ENCODE results near the gene DHX15.

The DHX15 gene
- 211 to 256 (median 219) reads per million in 3 donors for total RNA-seq

GRCh38 chr4:24584211-24584850 is at the start of gene DHX15:
Gene DHX15 (minus strand): TSS chr4:24584554. CDS start chr4:24584393, 161 bp downstream.
- Histone ChIP-seq H3K27ac (ENCODE audit: insufficient read depth, low read length, poor library complexity, severe bottlenecking) (peak within 1 kb of the TSS; percentile 96), H3K27me3 (replicated peaks; ENCODE audit: control insufficient read depth, insufficient read depth, low read length, poor library complexity, severe bottlenecking) (no peaks in the 10 kb centered on the region), H3K9me3 (ENCODE audit: control insufficient read depth, low read length) (no peaks in the 10 kb centered on the region), H3K4me3 (ENCODE audit: insufficient read depth, low read depth, low read length, poor library complexity, severe bottlenecking) (peak within 1 kb of the TSS; percentile 97), H3K4me1 (ENCODE audit: control insufficient read depth, insufficient read depth, low read length, poor library complexity, severe bottlenecking) (peaks cover 17% of the 10 kb centered on the region), H3K36me3 (ENCODE audit: control insufficient read depth, insufficient read depth, low read length) (no peaks in the 10 kb centered on the region)
- DNase-seq = peak; percentile 86 to 91 (median 87)

- H3K27me3 ChIP-seq (replicated peaks; ENCODE audit: control insufficient read depth, insufficient read depth, low read length, poor library complexity, severe bottlenecking) = no peaks in the 10 kb centered on the region
- no peaks in the 10 kb centered on the region for H3K9me3 ChIP-seq (ENCODE audit: control insufficient read depth, low read length)
Measured at GRCh38 chr4:24632011-24632410, 47.7 kb upstream of the DHX15 start.

DNA sequence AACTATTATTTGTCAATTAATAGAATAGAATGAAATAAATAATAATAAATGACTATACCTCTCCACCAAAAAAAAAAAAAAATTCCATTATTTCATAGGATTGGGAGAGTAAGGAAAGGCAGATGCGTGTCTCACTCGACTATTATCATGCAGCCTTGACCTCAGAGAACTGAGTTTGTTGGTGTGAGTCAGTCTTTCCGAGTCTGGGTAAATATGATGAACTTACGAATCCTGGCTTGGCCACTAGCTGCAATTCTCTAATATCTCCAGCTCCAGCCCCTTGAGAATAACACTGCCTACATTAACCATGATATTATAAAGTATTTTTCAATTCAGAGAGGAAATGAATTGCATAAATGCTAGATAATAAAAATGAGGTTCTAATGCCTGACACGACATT is 46.6 kb upstream of the DHX15 start:
- Histone ChIP-seq H3K4me1 (ENCODE audit: control insufficient read depth, insufficient read depth, low read length, poor library complexity, severe bottlenecking) (no peaks in the 10 kb centered on the region), H3K27ac (ENCODE audit: insufficient read depth, low read length, poor library complexity, severe bottlenecking) (no peak overlapping the region)

More at GRCh38 chr4:24632011-24632410, 47.7 kb upstream of the DHX15 start:
- H3K27ac ChIP-seq (ENCODE audit: insufficient read depth, low read length, poor library complexity, severe bottlenecking) = no peak overlapping the region
- no peaks in the 10 kb centered on the region for H3K36me3 ChIP-seq (ENCODE audit: control insufficient read depth, insufficient read depth, low read length)
- no peak overlapping the region for H3K4me3 ChIP-seq (ENCODE audit: insufficient read depth, low read depth, low read length, poor library complexity, severe bottlenecking)
- DNase-seq = no peak
- no peaks in the 10 kb centered on the region for H3K4me1 ChIP-seq (ENCODE audit: control insufficient read depth, insufficient read depth, low read length, poor library complexity, severe bottlenecking)

DNA sequence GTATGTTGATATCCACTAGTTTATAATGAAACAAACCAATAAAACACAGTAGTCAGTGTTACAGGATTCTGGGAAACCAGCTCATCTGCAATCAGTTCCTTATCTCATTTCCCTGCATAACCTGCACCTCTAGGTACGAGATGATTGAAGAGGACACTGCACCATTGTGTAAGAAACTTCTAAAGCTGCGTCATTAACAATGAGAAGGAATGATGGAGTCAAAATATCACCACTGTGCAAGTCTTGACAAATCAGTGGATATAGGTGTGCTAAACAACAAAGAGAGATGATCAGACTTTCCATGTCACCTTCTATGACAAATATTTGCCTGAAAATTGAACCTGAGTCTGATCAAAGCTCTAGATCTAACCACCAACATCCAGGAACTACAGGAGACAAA is 40.7 kb upstream of the DHX15 start:
- DNase-seq = no peak
- H3K36me3 ChIP-seq (ENCODE audit: control insufficient read depth, insufficient read depth, low read length) = no peaks in the 10 kb centered on the region
- H3K4me1 ChIP-seq (ENCODE audit: control insufficient read depth, insufficient read depth, low read length, poor library complexity, severe bottlenecking) = no peaks in the 10 kb centered on the region
- H3K4me3 ChIP-seq (ENCODE audit: insufficient read depth, low read depth, low read length, poor library complexity, severe bottlenecking) = no peak overlapping the region
- no peaks in the 10 kb centered on the region for H3K9me3 ChIP-seq (ENCODE audit: control insufficient read depth, low read length)
- no peaks in the 10 kb centered on the region for H3K27me3 ChIP-seq (replicated peaks; ENCODE audit: control insufficient read depth, insufficient read depth, low read length, poor library complexity, severe bottlenecking)
- H3K27ac ChIP-seq (ENCODE audit: insufficient read depth, low read length, poor library complexity, severe bottlenecking) = no peak overlapping the region

More for the DNA sequence above, 46.6 kb upstream of the DHX15 start:
- Histone ChIP-seq H3K9me3 (ENCODE audit: control insufficient read depth, low read length) (no peaks in the 10 kb centered on the region), H3K4me3 (ENCODE audit: insufficient read depth, low read depth, low read length, poor library complexity, severe bottlenecking) (no peak overlapping the region), H3K27me3 (replicated peaks; ENCODE audit: control insufficient read depth, insufficient read depth, low read length, poor library complexity, severe bottlenecking) (no peaks in the 10 kb centered on the region), H3K36me3 (ENCODE audit: control insufficient read depth, insufficient read depth, low read length) (no peaks in the 10 kb centered on the region)
- no peak for DNase-seq

- DNase-seq = no peak
- H3K27ac ChIP-seq (ENCODE audit: insufficient read depth, low read length, poor library complexity, severe bottlenecking) = no peak overlapping the region
- H3K4me3 ChIP-seq (ENCODE audit: insufficient read depth, low read depth, low read length, poor library complexity, severe bottlenecking) = no peak overlapping the region
- H3K36me3 ChIP-seq (ENCODE audit: control insufficient read depth, insufficient read depth, low read length) = no peaks in the 10 kb centered on the region
- no peaks in the 10 kb centered on the region for H3K4me1 ChIP-seq (ENCODE audit: control insufficient read depth, insufficient read depth, low read length, poor library complexity, severe bottlenecking)
- H3K27me3 ChIP-seq (replicated peaks; ENCODE audit: control insufficient read depth, insufficient read depth, low read length, poor library complexity, severe bottlenecking) = no peaks in the 10 kb centered on the region
- H3K9me3 ChIP-seq (ENCODE audit: control insufficient read depth, low read length) = no peaks in the 10 kb centered on the region
Measured at GRCh38 chr4:24624381-24624780, 40.0 kb upstream of the DHX15 start.

- no peak overlapping the region for H3K27ac ChIP-seq (ENCODE audit: insufficient read depth, low read length, poor library complexity, severe bottlenecking)
- no peak for DNase-seq
- no peak overlapping the region for H3K4me3 ChIP-seq (ENCODE audit: insufficient read depth, low read depth, low read length, poor library complexity, severe bottlenecking)
- no peaks in the 10 kb centered on the region for H3K4me1 ChIP-seq (ENCODE audit: control insufficient read depth, insufficient read depth, low read length, poor library complexity, severe bottlenecking)
- H3K36me3 ChIP-seq (ENCODE audit: control insufficient read depth, insufficient read depth, low read length) = no peaks in the 10 kb centered on the region
- H3K27me3 ChIP-seq (replicated peaks; ENCODE audit: control insufficient read depth, insufficient read depth, low read length, poor library complexity, severe bottlenecking) = no peaks in the 10 kb centered on the region
- H3K9me3 ChIP-seq (ENCODE audit: control insufficient read depth, low read length) = no peaks in the 10 kb centered on the region
Measured at GRCh38 chr4:24622146-24622834, 37.9 kb upstream of the DHX15 start.

DNA sequence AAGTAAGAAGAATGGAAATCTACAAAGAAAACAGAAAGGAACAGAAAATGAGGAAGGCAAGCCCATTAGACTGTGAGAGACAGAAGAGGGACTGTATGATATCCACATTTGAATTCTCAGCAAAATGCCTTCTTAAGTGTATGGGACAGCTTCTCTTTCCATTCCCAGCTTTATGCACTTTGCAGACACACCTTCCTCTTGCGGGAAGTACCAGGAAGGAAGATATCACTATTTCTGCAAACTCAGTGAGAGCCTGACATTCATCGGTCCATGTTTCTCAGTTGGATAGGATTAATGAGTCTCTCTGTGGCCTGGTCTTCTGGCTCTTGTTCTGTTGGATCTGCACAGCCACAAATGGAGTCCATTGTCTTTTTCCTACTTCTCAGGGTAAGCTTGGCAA is 31.6 kb upstream of the DHX15 start:
- no peak overlapping the region for H3K4me3 ChIP-seq (ENCODE audit: insufficient read depth, low read depth, low read length, poor library complexity, severe bottlenecking)
- H3K36me3 ChIP-seq (ENCODE audit: control insufficient read depth, insufficient read depth, low read length) = no peaks in the 10 kb centered on the region
- H3K27me3 ChIP-seq (replicated peaks; ENCODE audit: control insufficient read depth, insufficient read depth, low read length, poor library complexity, severe bottlenecking) = no peaks in the 10 kb centered on the region
- H3K4me1 ChIP-seq (ENCODE audit: control insufficient read depth, insufficient read depth, low read length, poor library complexity, severe bottlenecking) = no peaks in the 10 kb centered on the region
- no peak for DNase-seq
- H3K27ac ChIP-seq (ENCODE audit: insufficient read depth, low read length, poor library complexity, severe bottlenecking) = no peak overlapping the region
- no peaks in the 10 kb centered on the region for H3K9me3 ChIP-seq (ENCODE audit: control insufficient read depth, low read length)

DNA sequence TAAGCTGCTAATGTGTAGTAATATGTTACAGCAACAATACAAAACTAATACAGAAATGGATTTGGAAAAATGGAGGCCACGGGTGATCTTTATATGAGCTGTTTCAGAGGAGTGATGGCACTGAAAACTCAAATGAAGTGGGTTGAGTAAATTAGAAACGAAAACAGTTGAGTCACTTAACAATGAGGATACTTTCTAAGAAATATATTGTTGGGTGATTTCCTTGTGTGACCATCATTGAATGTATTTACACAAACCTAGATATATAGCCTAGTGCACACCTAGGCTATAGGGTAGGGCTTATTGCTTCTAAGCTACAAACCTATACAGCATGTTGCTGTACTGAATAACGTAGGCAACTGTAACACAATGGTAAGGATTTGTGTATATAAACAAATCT is 30.5 kb upstream of the DHX15 start:
- no peaks in the 10 kb centered on the region for H3K36me3 ChIP-seq (ENCODE audit: control insufficient read depth, insufficient read depth, low read length)
- H3K4me1 ChIP-seq (ENCODE audit: control insufficient read depth, insufficient read depth, low read length, poor library complexity, severe bottlenecking) = no peaks in the 10 kb centered on the region
- H3K9me3 ChIP-seq (ENCODE audit: control insufficient read depth, low read length) = no peaks in the 10 kb centered on the region

GRCh38 chr4:24613502-24613901 is 29.1 kb upstream of the DHX15 start:
- Histone ChIP-seq H3K27me3 (replicated peaks; ENCODE audit: control insufficient read depth, insufficient read depth, low read length, poor library complexity, severe bottlenecking) (no peaks in the 10 kb centered on the region), H3K9me3 (ENCODE audit: control insufficient read depth, low read length) (no peaks in the 10 kb centered on the region), H3K27ac (ENCODE audit: insufficient read depth, low read length, poor library complexity, severe bottlenecking) (no peak overlapping the region), H3K4me3 (ENCODE audit: insufficient read depth, low read depth, low read length, poor library complexity, severe bottlenecking) (no peak overlapping the region), H3K36me3 (ENCODE audit: control insufficient read depth, insufficient read depth, low read length) (no peaks in the 10 kb centered on the region), H3K4me1 (ENCODE audit: control insufficient read depth, insufficient read depth, low read length, poor library complexity, severe bottlenecking) (no peaks in the 10 kb centered on the region)
- DNase-seq = no peak

More for the DNA sequence above, 30.5 kb upstream of the DHX15 start:
- Histone ChIP-seq H3K4me3 (ENCODE audit: insufficient read depth, low read depth, low read length, poor library complexity, severe bottlenecking) (no peak overlapping the region), H3K27ac (ENCODE audit: insufficient read depth, low read length, poor library complexity, severe bottlenecking) (no peak overlapping the region), H3K27me3 (replicated peaks; ENCODE audit: control insufficient read depth, insufficient read depth, low read length, poor library complexity, severe bottlenecking) (no peaks in the 10 kb centered on the region)
- DNase-seq = no peak

GRCh38 chr4:24611575-24611974 is 27.2 kb upstream of the DHX15 start:
- Histone ChIP-seq H3K9me3 (ENCODE audit: control insufficient read depth, low read length) (no peaks in the 10 kb centered on the region), H3K4me3 (ENCODE audit: insufficient read depth, low read depth, low read length, poor library complexity, severe bottlenecking) (no peak overlapping the region), H3K27me3 (replicated peaks; ENCODE audit: control insufficient read depth, insufficient read depth, low read length, poor library complexity, severe bottlenecking) (no peaks in the 10 kb centered on the region), H3K27ac (ENCODE audit: insufficient read depth, low read length, poor library complexity, severe bottlenecking) (no peak overlapping the region), H3K4me1 (ENCODE audit: control insufficient read depth, insufficient read depth, low read length, poor library complexity, severe bottlenecking) (no peaks in the 10 kb centered on the region), H3K36me3 (ENCODE audit: control insufficient read depth, insufficient read depth, low read length) (no peaks in the 10 kb centered on the region)
- no peak for DNase-seq
